Spinal cord (tissue), 10 donors: ENCODE results near the gene EPHA10. TPM values are rescaled to one million over a fixed set of nuclear protein-coding genes. Genes with fewer than 3 reads are reported as not detected.

Experiments used
- DNase-seq, 6 donors: peaks; one replicate each; pipeline versions ENCODE4 v3.0.0 to v3.0.0-alpha.2; 2013 to 2015; ENCODE audit warnings: low spot score in 6 of 6, low read depth in 4 of 6
- H3K27ac ChIP-seq: one replicate; pipeline ENCODE4 v1.5.1; 2013; ENCODE audit warnings: low read depth, low read length, control low read depth
- H3K27me3 ChIP-seq: one replicate; pipeline ENCODE4 v1.6.1; 2013; ENCODE audit warnings: low read length; ENCODE audit not compliant: control insufficient read depth, insufficient read depth
- H3K36me3 ChIP-seq: one replicate; pipeline ENCODE4 v1.6.1; 2013; ENCODE audit warnings: low read length; ENCODE audit not compliant: control insufficient read depth, insufficient read depth
- H3K4me1 ChIP-seq: one replicate; pipeline ENCODE4 v1.6.1; 2013; ENCODE audit warnings: low read length; ENCODE audit not compliant: control insufficient read depth, insufficient read depth
- H3K4me3 ChIP-seq: one replicate; pipeline ENCODE4 v1.5.1; 2013; ENCODE audit warnings: low read depth, low read length, control low read depth
- H3K9me3 ChIP-seq: one replicate; pipeline ENCODE4 v1.6.1; 2013; ENCODE audit warnings: low read length; ENCODE audit not compliant: control insufficient read depth, insufficient read depth
- WGBS: methylation state at CpG from one replicate; pipeline ENCODE4 v1.1.5; 2013; ENCODE audit warnings: missing lambda C conversion rate; ENCODE audit not compliant: insufficient coverage; 5-methylcytosine and 5-hydroxymethylcytosine counted together
- polyA plus RNA-seq, 2 donors: library from polyadenylated mRNA; unstranded; fragments of 120-200 nt; gene quantifications; one replicate each; pipeline ENCODE4 v1.2.1, GENCODE V29; 2013; ENCODE audit not compliant: insufficient read length in 2 of 2
- total RNA-seq, 2 donors: library from RNA; depleted of rRNA in 1 of 2; stranded (reverse); fragments of 120-200 nt in 1 of 2; fragments of >200 nt in 1 of 2; gene quantifications; one replicate each; pipeline versions ENCODE4 v1.2.3 to v1.2.4, GENCODE V29; 2013 to 2014
- donor health status: healthy.

EPHA10 gene
- total and polyA plus RNA-seq, 4 donors: 4.8 to 21.9 (median 11.1) TPM

DNA sequence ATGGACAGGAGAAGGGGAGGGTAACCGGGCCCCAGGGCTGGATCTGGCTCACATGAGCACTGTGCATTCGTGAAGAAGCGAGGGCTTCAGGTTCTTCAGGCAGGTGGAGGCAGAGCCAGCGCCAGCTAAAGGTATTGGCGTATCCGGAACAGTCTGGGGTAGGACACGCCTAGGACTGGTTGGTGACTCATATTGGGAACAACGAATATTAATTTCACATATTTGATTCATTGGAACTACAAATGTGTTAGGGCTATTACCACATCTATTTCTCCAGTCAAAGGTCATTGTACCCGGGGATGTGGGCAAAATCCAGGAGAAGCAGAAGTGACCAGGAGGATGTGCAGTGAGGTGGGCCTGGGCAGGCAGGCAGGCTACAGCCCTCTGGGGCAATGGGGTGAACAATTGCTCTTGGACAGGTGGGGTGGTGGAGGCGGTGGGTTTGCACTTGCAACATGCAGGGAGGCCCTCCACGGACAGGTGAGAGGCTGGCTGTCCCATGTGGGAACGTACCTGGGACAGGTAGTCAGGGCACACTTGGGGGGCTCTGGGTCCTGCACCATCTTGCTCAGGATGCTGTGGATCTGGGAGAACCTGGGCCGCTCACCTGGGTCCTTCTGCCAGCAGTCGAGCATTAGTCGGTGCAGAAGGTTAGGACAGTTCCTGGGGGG, 45.9 kb downstream of the EPHA10 start:
- no peak for DNase-seq
- no peak overlapping the region for H3K27ac ChIP-seq
- 87% methylated on average over 8 of the region's 15 CpGs for WGBS
- no peak overlapping the region for H3K4me3 ChIP-seq
- peaks cover 23% of the 10 kb centered on the region for H3K4me1 ChIP-seq
- peaks cover 72% of the 10 kb centered on the region for H3K36me3 ChIP-seq
- no peaks in the 10 kb centered on the region for H3K9me3 ChIP-seq
- no peaks in the 10 kb centered on the region for H3K27me3 ChIP-seq

DNA sequence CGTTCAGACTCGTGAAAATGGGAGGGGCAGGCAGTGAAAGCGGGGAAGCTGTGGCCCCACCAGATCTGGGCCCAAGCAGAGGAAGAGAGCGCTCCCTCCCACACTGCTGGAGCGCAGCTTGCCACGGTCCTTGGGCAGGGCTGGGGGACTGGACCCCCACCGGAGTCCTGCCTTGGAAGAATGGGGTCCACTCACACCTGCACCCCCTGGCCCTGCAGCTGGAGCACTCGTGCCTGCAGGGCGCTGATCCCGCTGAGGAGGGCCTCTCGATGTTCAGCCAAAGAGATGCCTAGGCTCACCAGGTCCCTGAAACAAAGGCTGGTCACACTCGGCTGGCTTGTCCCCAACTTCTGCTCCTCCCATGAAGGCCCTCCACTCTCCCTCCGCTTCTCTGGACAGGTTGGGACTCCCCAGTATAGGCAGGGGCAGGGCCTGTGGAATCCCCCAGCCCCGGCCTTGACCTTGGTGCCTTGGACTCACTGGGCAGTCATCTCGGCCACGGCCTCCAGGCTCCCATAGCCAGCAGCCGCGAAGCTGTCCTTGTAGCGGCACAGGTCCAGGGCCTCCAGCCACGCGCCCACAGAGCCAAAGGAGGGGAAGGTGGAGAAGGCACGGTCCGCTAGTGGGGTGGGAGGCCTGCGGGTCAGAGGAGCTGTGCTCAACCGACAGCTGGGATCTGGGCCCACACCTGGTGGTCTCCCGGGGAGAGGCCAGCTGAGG, 46.6 kb downstream of the EPHA10 start:
- no peaks in the 10 kb centered on the region for H3K27me3 ChIP-seq
- H3K4me3 ChIP-seq: no peak overlapping the region
- peaks cover 16% of the 10 kb centered on the region for H3K4me1 ChIP-seq
- DNase-seq: no peak
- peaks cover 69% of the 10 kb centered on the region for H3K36me3 ChIP-seq
- WGBS: 88% methylated on average over 24 of the region's 26 CpGs
- H3K9me3 ChIP-seq: no peaks in the 10 kb centered on the region
- no peak overlapping the region for H3K27ac ChIP-seq

DNA sequence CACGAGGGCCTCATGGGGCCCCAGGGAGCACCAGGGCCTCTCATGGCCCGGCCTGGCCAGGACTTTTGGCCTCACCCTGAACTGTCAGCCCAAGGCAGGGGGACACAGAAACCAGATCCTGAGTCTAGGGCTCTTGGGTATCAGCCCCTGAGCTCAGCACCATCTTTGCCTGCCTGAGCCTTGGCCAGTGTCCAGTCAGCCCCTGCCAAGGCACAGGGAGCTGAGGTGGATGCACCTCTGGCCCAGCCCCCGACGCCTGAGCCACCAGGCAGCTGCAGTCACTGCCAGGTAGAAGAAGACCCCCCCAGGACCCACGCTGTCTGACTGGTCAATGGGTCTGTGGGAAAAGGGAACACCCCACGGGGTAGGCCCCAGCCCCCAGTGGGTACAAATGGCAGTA, 47.3 kb downstream of the EPHA10 start:
- Histone ChIP-seq H3K4me1 (peaks cover 9% of the 10 kb centered on the region), H3K27ac (no peak overlapping the region), H3K9me3 (no peaks in the 10 kb centered on the region), H3K27me3 (no peaks in the 10 kb centered on the region), H3K4me3 (no peak overlapping the region), H3K36me3 (peaks cover 62% of the 10 kb centered on the region)
- no peak for DNase-seq
- 68% methylated on average over 5 of the region's 6 CpGs for WGBS

DNA sequence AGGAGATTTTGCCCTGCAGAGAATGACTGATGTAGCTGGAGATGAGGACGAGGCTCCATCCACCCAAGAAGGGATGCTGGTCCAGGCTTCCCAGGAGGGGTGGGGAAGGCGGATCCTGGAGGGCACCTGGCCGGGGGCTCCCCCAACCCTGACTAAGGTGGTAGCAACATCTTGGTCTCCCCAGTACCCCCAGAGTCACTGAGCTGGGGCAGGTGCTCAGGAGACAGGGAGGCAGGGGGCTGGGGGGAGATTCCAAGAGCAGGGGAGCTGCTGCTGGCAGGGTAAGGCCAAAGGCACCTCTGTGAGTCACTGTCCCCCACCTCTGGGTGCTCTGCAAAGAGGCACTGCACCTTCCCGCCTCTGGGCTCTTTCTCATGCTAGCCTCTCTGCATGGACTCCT, 48.6 kb downstream of the EPHA10 start:
- Histone ChIP-seq H3K4me1 (peaks cover under 1% of the 10 kb centered on the region), H3K4me3 (no peak overlapping the region), H3K36me3 (peaks cover 55% of the 10 kb centered on the region), H3K27me3 (no peaks in the 10 kb centered on the region), H3K27ac (no peak overlapping the region), H3K9me3 (no peaks in the 10 kb centered on the region)
- WGBS: 69% methylated on average over 1 of the region's 4 CpGs
- DNase-seq: no peak

DNA sequence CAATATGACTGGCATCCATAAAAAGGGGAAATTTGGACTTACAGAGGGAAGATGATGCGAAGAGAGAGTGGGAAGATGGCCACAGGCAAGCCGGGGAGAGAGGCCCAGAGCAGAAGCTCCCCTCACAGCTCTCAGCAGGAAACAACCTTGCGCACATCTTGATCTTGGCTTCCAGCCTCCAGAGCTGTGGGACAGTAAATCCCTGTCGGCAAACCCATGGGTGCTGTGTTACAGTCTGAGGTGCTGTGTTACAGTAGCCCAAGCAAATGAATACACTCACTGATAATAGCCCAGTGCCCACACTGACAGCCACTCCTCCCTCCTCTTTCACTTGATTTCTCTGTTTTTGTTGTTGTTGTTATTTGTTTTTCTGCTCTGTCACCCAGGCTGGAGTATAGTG, 50.2 kb downstream of the EPHA10 start:
- Histone ChIP-seq H3K4me3 (no peak overlapping the region), H3K4me1 (no peaks in the 10 kb centered on the region), H3K27ac (no peak overlapping the region), H3K9me3 (no peaks in the 10 kb centered on the region), H3K27me3 (no peaks in the 10 kb centered on the region), H3K36me3 (peaks cover 42% of the 10 kb centered on the region)
- WGBS: 70% methylated on average over 2 of the region's 4 CpGs
- DNase-seq: no peak

DNA sequence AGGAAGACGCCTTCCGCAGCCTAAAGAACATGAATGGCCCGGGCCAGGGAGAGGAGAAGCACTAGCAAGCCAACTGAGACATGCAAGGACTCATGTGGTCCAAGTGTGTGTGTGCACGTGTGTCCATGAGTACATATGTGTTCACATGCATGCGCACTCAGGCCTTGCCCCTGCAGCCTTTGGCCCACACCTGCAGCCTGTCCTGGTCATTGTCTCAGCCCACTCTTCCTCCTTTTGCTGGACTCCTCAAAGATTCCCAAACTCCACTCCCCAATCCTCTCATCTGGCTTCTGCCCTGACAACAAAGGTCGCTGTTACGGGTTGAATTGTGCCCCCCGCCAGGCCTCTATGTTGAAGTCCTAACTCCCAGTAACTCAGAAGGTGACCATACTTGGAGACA, 50.7 kb downstream of the EPHA10 start:
- H3K36me3 ChIP-seq: peaks cover 38% of the 10 kb centered on the region
- no peaks in the 10 kb centered on the region for H3K27me3 ChIP-seq
- no peak for DNase-seq
- no peaks in the 10 kb centered on the region for H3K4me1 ChIP-seq
- no peak overlapping the region for H3K27ac ChIP-seq
- no peaks in the 10 kb centered on the region for H3K9me3 ChIP-seq
- 88% methylated on average over 4 of the region's 8 CpGs for WGBS
- H3K4me3 ChIP-seq: no peak overlapping the region

DNA sequence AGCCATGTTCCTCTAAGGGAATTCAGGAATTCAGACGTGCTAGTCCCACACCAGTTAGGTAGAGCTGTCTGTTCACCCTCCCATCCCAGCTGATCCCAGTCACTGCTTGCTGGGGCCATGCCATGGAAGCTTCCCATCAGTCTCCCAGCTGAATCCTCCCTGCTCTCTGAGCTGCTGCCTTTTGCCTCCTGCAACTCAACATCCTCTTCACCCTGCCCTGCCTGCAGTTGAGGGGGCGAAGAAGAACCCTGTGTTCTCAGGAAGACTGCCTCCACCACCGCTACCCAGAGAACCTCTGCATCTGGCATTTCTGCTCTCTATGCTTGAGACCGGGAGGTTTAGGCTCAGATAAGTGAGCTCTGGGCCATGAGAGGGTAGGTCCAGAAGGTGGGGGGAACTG, 56.4 kb downstream of the EPHA10 start:
- Histone ChIP-seq H3K4me1 (no peaks in the 10 kb centered on the region), H3K4me3 (no peak overlapping the region), H3K27me3 (no peaks in the 10 kb centered on the region), H3K9me3 (no peaks in the 10 kb centered on the region), H3K36me3 (peaks cover 25% of the 10 kb centered on the region), H3K27ac (no peak overlapping the region)
- WGBS: 83% methylated on average over 1 of the region's 4 CpGs
- DNase-seq: no peak

DNA sequence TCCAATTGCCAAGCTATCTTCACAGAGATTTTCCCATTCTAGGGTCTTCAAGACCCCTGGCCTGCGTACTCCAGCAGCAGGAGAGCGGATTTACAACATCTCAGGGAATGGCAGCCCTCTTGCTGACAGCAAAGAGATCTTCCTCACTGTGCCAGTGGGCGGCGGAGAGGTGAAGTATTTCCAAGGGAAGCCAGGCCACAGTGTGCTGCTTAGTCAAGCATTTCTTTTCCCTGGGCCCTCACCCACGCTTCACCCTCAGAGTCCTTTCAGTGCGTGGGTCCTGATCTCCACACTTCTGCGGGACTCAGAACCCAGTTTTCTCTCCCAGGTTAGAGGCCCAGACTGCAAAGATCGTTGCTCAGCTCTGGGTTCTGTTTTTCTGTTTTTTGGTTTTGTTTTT, 59.5 kb downstream of the EPHA10 start:
- H3K27ac ChIP-seq: no peak overlapping the region
- H3K9me3 ChIP-seq: no peaks in the 10 kb centered on the region
- DNase-seq: no peak
- no peaks in the 10 kb centered on the region for H3K4me1 ChIP-seq
- no peak overlapping the region for H3K4me3 ChIP-seq
- H3K36me3 ChIP-seq: peaks cover 31% of the 10 kb centered on the region
- no peaks in the 10 kb centered on the region for H3K27me3 ChIP-seq
- WGBS: 86% methylated on average over 7 of the region's 8 CpGs

DNA sequence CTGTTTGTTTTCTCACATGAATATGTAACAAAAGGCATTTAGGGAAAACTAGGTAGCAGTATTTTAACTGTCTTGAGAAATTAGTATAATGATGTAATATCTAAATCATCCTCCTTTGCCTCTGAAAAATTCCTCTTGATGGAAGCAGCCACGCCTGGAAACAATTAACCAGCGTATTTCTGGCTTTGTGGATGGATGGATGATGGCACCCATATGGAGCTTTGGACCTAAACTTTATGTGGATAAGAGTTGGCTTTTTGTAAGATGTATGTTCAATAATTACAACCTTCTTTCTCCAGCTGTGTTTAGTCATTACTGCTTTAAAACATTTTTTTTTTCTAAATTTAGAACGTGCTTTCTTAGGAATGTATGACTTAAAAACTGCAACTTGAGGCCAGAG, 60.0 kb downstream of the EPHA10 start:
- Histone ChIP-seq H3K4me3 (no peak overlapping the region), H3K27ac (no peak overlapping the region), H3K27me3 (no peaks in the 10 kb centered on the region), H3K9me3 (no peaks in the 10 kb centered on the region), H3K36me3 (peaks cover 31% of the 10 kb centered on the region), H3K4me1 (no peaks in the 10 kb centered on the region)
- no CpG with 5 or more reads among the region's 3 CpGs for WGBS
- no peak for DNase-seq

DNA sequence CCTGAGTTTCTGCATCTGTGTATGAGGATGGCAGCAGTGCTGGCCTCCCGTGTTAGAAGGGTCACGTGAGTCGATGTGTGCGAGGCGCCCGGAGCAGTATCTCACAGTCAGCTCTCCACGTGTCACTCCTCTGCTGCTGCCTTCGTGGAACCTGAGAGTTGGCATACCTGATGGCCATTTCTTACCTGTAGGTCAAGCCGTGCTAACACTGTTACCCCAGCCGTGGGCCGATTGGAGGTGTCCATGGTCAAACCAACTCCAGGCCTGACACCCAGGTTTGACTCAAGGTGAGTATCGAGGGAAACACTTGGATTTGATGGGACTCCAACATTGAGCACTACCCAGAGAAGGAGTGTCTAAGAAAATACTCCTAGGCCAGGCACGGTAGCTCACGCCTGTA, 61.9 kb downstream of the EPHA10 start:
- Histone ChIP-seq H3K4me1 (no peaks in the 10 kb centered on the region), H3K27me3 (no peaks in the 10 kb centered on the region), H3K4me3 (no peak overlapping the region), H3K27ac (no peak overlapping the region), H3K9me3 (no peaks in the 10 kb centered on the region), H3K36me3 (peaks cover 29% of the 10 kb centered on the region)
- whole genome bisulfite sequencing: 97% methylated on average over 14 of the region's 14 CpGs
- no peak for DNase-seq
